Activated CD8-positive, alpha-beta memory T cell treated with anti-CD3 and anti-CD28 coated beads, Interleukin-2, amount 10 ng/mL, durations not matched to agents 7 days and 5 days (primary cell): ENCODE data around the gene TTC3. TPM values are rescaled to one million over a fixed set of nuclear protein-coding genes. Genes with fewer than 3 reads are reported as not detected.
A peak's percentile ranks its signal among the peaks of the same experiment; 100 is the strongest.

Experiments
- ATAC-seq: fragments of 150-1000 bp; cut with Tn5 transposase; one replicate; pipeline ENCODE4 v1.10.0; 2021; ENCODE audit warnings: moderate library complexity
- CTCF ChIA-PET: fragments of 350-600 bp; sonication (Branson Sonifier 250); formaldehyde crosslinking; loops from one replicate; lab custom pipeline; 2021; ENCODE audit warnings: antibody characterized with exemption; lab: Charles Lee
- DNase-seq: peaks from one replicate; pipeline ENCODE4 v3.0.0-alpha.2; 2020
- H3K27ac Mint-ChIP-seq: one replicate; pipeline ENCODE4 v1.8.0; 2021; ENCODE audit warnings: mild to moderate bottlenecking, mixed read lengths
- H3K27me3 Mint-ChIP-seq: one replicate; pipeline ENCODE4 v1.8.0; 2021; ENCODE audit warnings: mixed read lengths
- H3K36me3 Mint-ChIP-seq: one replicate; pipeline ENCODE4 v1.8.0; 2021; ENCODE audit warnings: mild to moderate bottlenecking, mixed read lengths
- H3K4me1 Mint-ChIP-seq: one replicate; pipeline ENCODE4 v1.8.0; 2021; ENCODE audit warnings: mixed read lengths
- H3K4me3 Mint-ChIP-seq: one replicate; pipeline ENCODE4 v1.8.0; 2021; ENCODE audit warnings: mild to moderate bottlenecking, moderate library complexity, mixed read lengths
- H3K9me3 Mint-ChIP-seq: one replicate; pipeline ENCODE4 v1.8.0; 2022; ENCODE audit warnings: low read depth, mixed read lengths
- total RNA-seq, 2 experiments: library from RNA; stranded (reverse); gene quantifications; one replicate each; pipeline ENCODE4 v1.2.3, GENCODE V29; 2021

TTC3 gene
- total RNA-seq, 2 experiments from 2014 or later, result 44.0 to 55.0 TPM

DNA sequence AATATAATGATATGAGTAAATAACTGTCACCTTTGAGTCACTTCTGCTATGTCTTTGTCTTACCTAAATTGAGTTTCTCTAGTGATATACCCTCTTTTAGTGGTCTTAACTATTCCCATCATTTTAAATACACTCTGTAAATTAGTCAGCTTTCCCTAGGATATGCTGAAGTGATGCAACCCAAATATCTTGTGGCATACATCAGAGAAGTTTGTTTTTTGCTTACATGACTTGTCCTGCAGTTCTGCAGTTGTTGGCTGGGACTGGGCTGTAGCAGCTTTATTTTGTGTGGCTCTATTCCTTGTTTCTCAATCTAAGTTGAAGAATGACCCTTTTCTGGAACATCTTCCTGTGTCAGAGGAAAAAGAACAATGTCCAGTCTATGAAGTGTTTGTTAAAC lies 76.4 kb downstream of the TTC3 start:
- H3K9me3 Mint-ChIP-seq, result no peaks in the 10 kb centered on the region
- DNase-seq (no peak), ATAC-seq (no peak)
- H3K4me3 Mint-ChIP-seq, result no peak overlapping the region
- H3K27ac Mint-ChIP-seq, result no peak overlapping the region
- peaks cover 18% of the 10 kb centered on the region for H3K4me1 Mint-ChIP-seq
- H3K36me3 Mint-ChIP-seq, result peaks cover 44% of the 10 kb centered on the region
- CTCF ChIA-PET, result no interaction called here
- H3K27me3 Mint-ChIP-seq, result no peaks in the 10 kb centered on the region

DNA sequence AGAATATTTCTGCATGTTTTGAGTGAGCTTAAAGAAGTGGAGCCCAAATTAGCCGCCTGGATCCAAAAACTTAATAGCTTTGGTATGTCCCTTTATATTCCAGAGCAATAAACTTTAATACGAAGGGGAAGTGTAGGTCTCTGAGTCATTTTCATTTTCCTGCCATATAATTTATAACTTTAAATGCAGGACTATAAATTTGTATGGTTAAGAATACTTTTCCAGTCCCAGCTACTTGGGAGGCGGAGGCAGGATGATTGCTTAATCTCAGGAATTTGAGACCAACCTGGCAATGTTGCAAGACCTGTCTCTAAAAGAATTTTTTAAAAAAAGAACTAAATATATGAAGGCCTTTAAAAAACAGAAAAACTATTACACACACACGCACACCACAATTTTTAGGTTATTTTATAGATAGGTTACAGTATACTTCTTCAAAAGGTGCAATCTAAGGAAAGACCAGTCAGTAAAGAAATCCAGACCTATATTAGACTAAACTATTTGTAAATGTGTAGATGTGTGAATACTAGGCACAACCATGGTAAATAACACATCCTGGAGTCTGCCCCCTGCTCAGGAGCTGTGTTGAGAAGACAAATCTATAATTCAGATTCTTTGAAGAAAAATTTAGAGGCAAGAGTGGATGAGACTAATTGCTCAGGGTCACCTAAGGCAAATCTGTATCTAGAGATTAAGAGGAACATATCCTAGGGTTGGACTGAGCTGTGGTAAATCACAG lies 80.3 kb downstream of the TTC3 start:
- H3K27me3 Mint-ChIP-seq, result no peaks in the 10 kb centered on the region
- H3K9me3 Mint-ChIP-seq, result no peaks in the 10 kb centered on the region
- no peak overlapping the region for H3K4me3 Mint-ChIP-seq
- H3K27ac Mint-ChIP-seq, result no peak overlapping the region
- H3K36me3 Mint-ChIP-seq, result peaks cover 37% of the 10 kb centered on the region
- CTCF ChIA-PET, result no interaction called here
- DNase-seq (no peak), ATAC-seq (no peak)
- peaks cover 5% of the 10 kb centered on the region for H3K4me1 Mint-ChIP-seq

- Mint-ChIP-seq H3K4me3 (no peak overlapping the region), H3K9me3 (no peaks in the 10 kb centered on the region), H3K4me1 (peaks cover 9% of the 10 kb centered on the region), H3K27me3 (no peaks in the 10 kb centered on the region), H3K27ac (no peak overlapping the region), H3K36me3 (peaks cover 38% of the 10 kb centered on the region)
- no peak for DNase-seq
- ATAC-seq, result no peak
- CTCF ChIA-PET, result interaction anchor here (1.4 kb wide), 1 partner anchor 9 kb away, joined by 3 read pairs; no protein-coding TSS in a partner anchor
Observed at GRCh38 chr21:37153935-37154350, 80.9 kb downstream of the TTC3 start.

- peaks cover 20% of the 10 kb centered on the region for H3K4me1 Mint-ChIP-seq
- DNase-seq (no peak), ATAC-seq (no peak)
- H3K27me3 Mint-ChIP-seq, result no peaks in the 10 kb centered on the region
- no peak overlapping the region for H3K27ac Mint-ChIP-seq
- no peak overlapping the region for H3K4me3 Mint-ChIP-seq
- no peaks in the 10 kb centered on the region for H3K9me3 Mint-ChIP-seq
- peaks cover 40% of the 10 kb centered on the region for H3K36me3 Mint-ChIP-seq
- CTCF ChIA-PET, result interaction anchor here (1.3 to 2.7 kb wide), 3 partner anchors 8 to 178 kb away, joined by 3 to 10 read pairs (median 3); no protein-coding TSS in a partner anchor
Observed at GRCh38 chr21:37155186-37155585, 82.1 kb downstream of the TTC3 start.

DNA sequence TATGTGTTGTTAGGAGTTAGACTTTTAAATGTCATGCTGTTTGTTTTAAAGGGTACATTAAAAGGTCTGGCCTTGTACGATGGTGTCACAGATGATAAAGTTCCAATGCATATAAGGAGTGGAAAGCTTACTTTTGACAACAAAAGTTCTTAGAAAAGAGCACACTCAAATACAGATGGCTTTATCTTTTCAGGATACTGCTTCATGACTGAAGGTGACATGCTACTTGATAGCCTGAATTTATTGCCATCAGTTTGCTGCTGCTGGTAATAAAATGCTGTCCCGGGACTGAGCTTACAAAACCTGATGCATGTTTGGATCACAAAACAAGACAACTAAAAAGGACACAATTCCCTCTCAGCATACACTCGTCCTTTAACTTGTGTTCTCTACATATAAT lies 84.9 kb downstream of the TTC3 start:
- Mint-ChIP-seq H3K9me3 (no peaks in the 10 kb centered on the region), H3K27ac (no peak overlapping the region), H3K4me3 (no peak overlapping the region), H3K36me3 (peaks cover 44% of the 10 kb centered on the region), H3K27me3 (no peaks in the 10 kb centered on the region), H3K4me1 (peaks cover 20% of the 10 kb centered on the region)
- no peak for ATAC-seq
- DNase-seq, result no peak
- CTCF ChIA-PET, result interaction anchor here (0.7 to 1.4 kb wide), 3 partner anchors 9 to 406 kb away, joined by 3 read pairs; no protein-coding TSS in a partner anchor

DNA sequence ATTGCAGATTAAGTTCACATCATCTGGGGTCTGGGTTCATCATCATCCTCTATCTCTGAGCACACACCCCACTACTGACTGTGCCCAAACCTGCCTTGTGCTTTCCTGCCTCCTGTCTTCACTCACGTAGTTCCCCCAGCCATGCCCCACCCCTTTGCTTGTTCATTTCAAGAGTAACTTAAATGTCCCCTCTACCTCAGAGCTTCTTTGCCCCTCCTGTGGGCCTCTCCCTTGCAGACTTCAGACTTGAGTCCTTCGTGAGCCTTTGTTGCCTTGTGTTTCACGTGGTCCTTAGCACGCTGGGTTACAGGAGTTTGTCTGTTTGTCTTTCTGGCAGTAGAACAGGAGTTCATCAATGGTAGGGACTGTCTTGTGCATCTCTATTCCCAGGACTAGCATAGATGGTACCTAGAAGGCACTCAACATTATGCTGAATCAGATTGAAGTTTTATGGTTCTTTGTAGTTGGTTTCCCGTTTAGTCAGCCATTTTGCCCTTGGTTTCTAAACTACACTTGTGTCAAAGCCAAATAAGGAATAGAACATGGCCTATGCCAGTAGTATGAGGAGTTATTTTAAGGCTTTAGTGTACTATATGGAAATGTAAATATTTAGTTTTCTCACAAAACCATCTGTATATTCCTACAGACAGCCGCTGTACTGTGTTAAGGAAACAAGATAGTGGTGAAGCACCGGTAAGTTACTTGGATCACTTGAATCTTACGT lies 86.2 kb downstream of the TTC3 start:
- peaks cover 20% of the 10 kb centered on the region for H3K4me1 Mint-ChIP-seq
- no peaks in the 10 kb centered on the region for H3K9me3 Mint-ChIP-seq
- peak overlapping the region; percentile 76 for H3K27ac Mint-ChIP-seq
- no peaks in the 10 kb centered on the region for H3K27me3 Mint-ChIP-seq
- peak; percentile 75 for DNase-seq
- CTCF ChIA-PET, result interaction anchor here (1.4 kb wide), 1 partner anchor 8 kb away, joined by 3 read pairs; no protein-coding TSS in a partner anchor
- peak; percentile 94 for ATAC-seq
- peaks cover 45% of the 10 kb centered on the region for H3K36me3 Mint-ChIP-seq
- no peak overlapping the region for H3K4me3 Mint-ChIP-seq

DNA sequence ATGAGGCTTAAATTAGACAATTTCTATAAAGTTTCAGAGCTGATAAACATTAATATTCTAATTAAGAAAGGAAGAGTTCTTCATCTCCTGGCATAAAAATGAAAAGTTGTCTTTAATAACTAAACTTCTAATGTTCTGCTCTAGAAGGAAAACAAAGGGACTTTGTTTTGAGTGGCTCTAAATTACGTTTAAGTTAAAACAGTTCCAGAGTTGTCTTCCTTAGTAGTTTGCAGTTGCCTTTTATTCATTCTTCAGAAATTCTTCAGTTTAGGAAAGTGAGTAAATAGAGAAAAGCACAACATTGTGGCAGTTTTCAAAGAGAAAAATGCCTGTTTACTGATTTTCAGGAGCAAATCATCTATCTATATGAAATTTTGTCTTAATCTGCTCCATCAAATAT lies 86.9 kb downstream of the TTC3 start:
- no peak for ATAC-seq
- H3K27ac Mint-ChIP-seq, result no peak overlapping the region

GRCh38 chr21:37164742-37165141 lies 91.7 kb downstream of the TTC3 start:
- H3K27ac Mint-ChIP-seq, result no peak overlapping the region
- no peak overlapping the region for H3K4me3 Mint-ChIP-seq
- ATAC-seq (no peak), DNase-seq (no peak)
- no peaks in the 10 kb centered on the region for H3K27me3 Mint-ChIP-seq
- H3K36me3 Mint-ChIP-seq, result peaks cover 31% of the 10 kb centered on the region
- no peaks in the 10 kb centered on the region for H3K9me3 Mint-ChIP-seq
- peaks cover 8% of the 10 kb centered on the region for H3K4me1 Mint-ChIP-seq
- CTCF ChIA-PET, result interaction anchor here (1.4 to 2.8 kb wide), 3 partner anchors 9 to 109 kb away, joined by 5 to 10 read pairs (median 5); no protein-coding TSS in a partner anchor

More for the DNA sequence above, 86.9 kb downstream of the TTC3 start:
- H3K9me3 Mint-ChIP-seq, result no peaks in the 10 kb centered on the region
- CTCF ChIA-PET, result no interaction called here
- DNase-seq, result no peak
- no peak overlapping the region for H3K4me3 Mint-ChIP-seq
- H3K27me3 Mint-ChIP-seq, result no peaks in the 10 kb centered on the region
- peaks cover 45% of the 10 kb centered on the region for H3K36me3 Mint-ChIP-seq
- H3K4me1 Mint-ChIP-seq, result peaks cover 20% of the 10 kb centered on the region

DNA sequence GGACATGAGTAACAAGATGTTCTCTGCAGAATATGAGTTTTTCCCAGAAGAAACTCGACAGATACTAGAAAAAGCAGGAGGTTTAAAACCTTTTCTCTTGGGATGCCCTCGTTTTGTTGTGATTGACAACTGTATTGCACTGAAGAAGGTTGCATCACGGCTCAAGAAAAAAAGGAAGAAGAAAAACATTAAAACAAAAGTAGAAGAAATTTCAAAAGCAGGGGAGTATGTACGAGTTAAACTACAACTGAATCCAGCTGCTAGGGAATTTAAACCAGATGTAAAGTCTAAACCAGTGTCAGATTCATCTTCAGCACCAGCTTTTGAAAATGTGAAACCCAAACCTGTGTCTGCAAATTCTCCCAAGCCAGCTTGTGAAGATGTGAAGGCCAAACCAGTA lies 92.5 kb downstream of the TTC3 start:
- DNase-seq, result no peak
- Mint-ChIP-seq H3K27ac (no peak overlapping the region), H3K4me3 (no peak overlapping the region), H3K4me1 (peaks cover 12% of the 10 kb centered on the region), H3K36me3 (peaks cover 31% of the 10 kb centered on the region), H3K27me3 (no peaks in the 10 kb centered on the region), H3K9me3 (no peaks in the 10 kb centered on the region)
- CTCF ChIA-PET, result interaction anchor here (2.3 to 2.8 kb wide), 2 partner anchors 10 to 108 kb away, joined by 5 to 10 read pairs; no protein-coding TSS in a partner anchor
- no peak for ATAC-seq

DNA sequence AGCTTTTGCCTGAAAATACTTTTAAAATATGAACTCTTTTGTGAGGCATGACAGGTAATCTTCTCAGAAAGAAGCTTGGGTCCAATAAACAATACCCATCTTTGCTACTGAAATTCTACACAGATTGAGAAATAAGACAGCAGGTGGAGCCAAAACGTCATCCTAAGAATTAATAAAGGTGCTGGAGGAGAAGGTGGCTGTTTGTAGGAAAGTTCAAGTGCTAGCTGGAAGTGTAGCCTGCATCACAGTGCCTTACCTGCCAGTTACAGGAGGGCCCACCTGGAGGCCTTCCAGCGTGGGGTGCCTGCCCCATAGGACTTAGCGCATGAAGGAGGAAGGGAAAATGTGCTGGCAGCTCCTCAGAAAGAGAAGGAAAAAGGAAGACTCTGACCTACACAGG lies 93.7 kb downstream of the TTC3 start:
- Mint-ChIP-seq H3K36me3 (peaks cover 25% of the 10 kb centered on the region), H3K4me3 (no peak overlapping the region), H3K27me3 (no peaks in the 10 kb centered on the region), H3K4me1 (peaks cover 12% of the 10 kb centered on the region), H3K9me3 (no peaks in the 10 kb centered on the region), H3K27ac (no peak overlapping the region)
- CTCF ChIA-PET, result interaction anchor here (0.6 to 2.8 kb wide), 15 partner anchors 8 to 476 kb away, joined by 3 to 10 read pairs (median 4); partner anchors contain the start of gene VPS26C
- DNase-seq (no peak), ATAC-seq (peak; percentile 51)

DNA sequence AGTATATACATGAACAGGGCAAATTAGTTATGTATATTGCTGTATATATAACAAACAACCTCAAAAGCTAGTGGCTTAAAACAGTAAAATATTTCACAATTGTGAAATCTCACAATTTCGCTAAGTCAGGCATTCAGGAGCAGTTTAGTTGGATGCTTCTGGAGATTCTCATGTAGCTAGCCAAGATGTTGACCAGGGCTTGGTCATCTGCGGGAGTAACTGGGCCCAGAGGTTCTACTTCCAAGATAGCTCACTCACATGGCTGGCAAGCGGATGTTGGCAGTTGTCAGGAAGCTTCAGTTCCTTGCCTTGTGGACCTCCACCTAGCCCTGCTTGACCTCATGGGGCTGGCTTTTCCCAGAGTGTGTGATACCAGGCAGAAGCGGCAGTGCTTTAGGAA lies 95.6 kb downstream of the TTC3 start:
- Mint-ChIP-seq H3K36me3 (peaks cover 26% of the 10 kb centered on the region), H3K4me3 (no peak overlapping the region), H3K4me1 (peaks cover 12% of the 10 kb centered on the region), H3K27ac (no peak overlapping the region), H3K9me3 (no peaks in the 10 kb centered on the region), H3K27me3 (no peaks in the 10 kb centered on the region)
- DNase-seq (no peak), ATAC-seq (no peak)
- CTCF ChIA-PET, result no interaction called here

DNA sequence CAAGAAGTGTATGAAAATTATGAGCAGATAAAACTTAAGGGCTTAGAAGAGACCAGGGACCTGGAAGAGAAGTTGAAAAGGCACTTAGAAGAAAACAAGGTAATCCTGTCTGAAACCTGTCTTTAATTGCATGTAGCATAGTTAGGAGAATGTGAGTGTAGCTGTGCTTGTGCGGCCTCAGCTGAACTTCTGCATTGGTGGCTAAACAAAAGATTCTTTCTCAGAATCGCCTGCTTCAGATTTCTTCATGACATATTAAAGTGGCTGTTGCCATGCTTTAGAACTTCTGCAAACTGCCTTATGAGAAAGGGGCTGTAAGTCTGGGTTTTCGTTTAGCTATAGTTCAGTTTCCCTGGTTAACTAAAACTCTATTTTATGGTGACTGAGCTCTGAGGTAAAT lies 99.6 kb downstream of the TTC3 start:
- Mint-ChIP-seq H3K9me3 (no peaks in the 10 kb centered on the region), H3K36me3 (peaks cover 31% of the 10 kb centered on the region), H3K4me1 (peaks cover 9% of the 10 kb centered on the region), H3K4me3 (no peak overlapping the region), H3K27ac (no peak overlapping the region), H3K27me3 (no peaks in the 10 kb centered on the region)
- DNase-seq (no peak), ATAC-seq (no peak)
- CTCF ChIA-PET, result interaction anchor here (1.2 to 1.4 kb wide), 2 partner anchors 16 to 183 kb away, joined by 3 read pairs; no protein-coding TSS in a partner anchor

GRCh38 chr21:37176716-37177115 lies 103.7 kb downstream of the TTC3 start:
- Mint-ChIP-seq H3K27me3 (no peaks in the 10 kb centered on the region), H3K4me3 (no peak overlapping the region), H3K4me1 (no peaks in the 10 kb centered on the region), H3K27ac (no peak overlapping the region), H3K9me3 (no peaks in the 10 kb centered on the region), H3K36me3 (peaks cover 45% of the 10 kb centered on the region)
- ATAC-seq (no peak), DNase-seq (no peak)
- CTCF ChIA-PET, result interaction anchor here (0.6 kb wide), 1 partner anchor 19 kb away, joined by 3 read pairs; no protein-coding TSS in a partner anchor
